ENCODE measurements around the gene MATR3.
"Not testable (repeated sequence)": the region's sequence is repeated elsewhere in the genome, so short reads cannot be mapped to it uniquely, and the experiment has no call there.

The MATR3 gene

GRCh38 chr5:139340051-139340450 lies 46.5 kb downstream of the MATR3 start:
- Mint-ChIP-seq H3K27me3 (ENCODE audit: low read depth) (no peaks in the 10 kb centered on the region), H3K9me3 (no peaks in the 10 kb centered on the region), H3K4me3 (no peak overlapping the region), H3K36me3 (ENCODE audit: low read depth) (peaks cover 17% of the 10 kb centered on the region), H3K4me1 (ENCODE audit: low read depth) (peaks cover 28% of the 10 kb centered on the region), H3K27ac (no peak overlapping the region)
- DNase-seq (ENCODE audit: low spot score) = no peak

GRCh38 chr5:139341187-139341688 lies 47.7 kb downstream of the MATR3 start:
- no peaks in the 10 kb centered on the region for H3K9me3 Mint-ChIP-seq
- peak overlapping the region; percentile 96 for H3K4me3 Mint-ChIP-seq
- peak overlapping the region; percentile 99 for H3K27ac Mint-ChIP-seq
- no peak for DNase-seq (ENCODE audit: low spot score)
- H3K36me3 Mint-ChIP-seq (ENCODE audit: low read depth) = peaks cover 21% of the 10 kb centered on the region
- H3K27me3 Mint-ChIP-seq (ENCODE audit: low read depth) = no peaks in the 10 kb centered on the region
- H3K4me1 Mint-ChIP-seq (ENCODE audit: low read depth) = peaks cover 33% of the 10 kb centered on the region

- H3K36me3 Mint-ChIP-seq (ENCODE audit: low read depth) = peaks cover 22% of the 10 kb centered on the region
- H3K9me3 Mint-ChIP-seq = no peaks in the 10 kb centered on the region
- peak within 1 kb of the TSS; percentile 99 for H3K27ac Mint-ChIP-seq
- H3K4me1 Mint-ChIP-seq (ENCODE audit: low read depth) = peaks cover 33% of the 10 kb centered on the region
- DNase-seq (ENCODE audit: low spot score) = peak; percentile 96
- peak within 1 kb of the TSS; percentile 96 for H3K4me3 Mint-ChIP-seq
- no peaks in the 10 kb centered on the region for H3K27me3 Mint-ChIP-seq (ENCODE audit: low read depth)
Measured at GRCh38 chr5:139341689-139342422, 48.3 kb downstream of the MATR3 start, which contains the start of gene PAIP2. Gene PAIP2, plus strand, starts transcription at chr5:139341854. Its CDS starts 21,931 bp downstream, at chr5:139363785.

- H3K36me3 Mint-ChIP-seq (ENCODE audit: low read depth) = peaks cover 26% of the 10 kb centered on the region
- peak overlapping the region; percentile 99 for H3K27ac Mint-ChIP-seq
- H3K4me3 Mint-ChIP-seq = peak overlapping the region; percentile 96
- no peak for DNase-seq (ENCODE audit: low spot score)
- peaks cover 33% of the 10 kb centered on the region for H3K4me1 Mint-ChIP-seq (ENCODE audit: low read depth)
- no peaks in the 10 kb centered on the region for H3K9me3 Mint-ChIP-seq
- H3K27me3 Mint-ChIP-seq (ENCODE audit: low read depth) = no peaks in the 10 kb centered on the region
Measured at GRCh38 chr5:139342423-139342723, 48.8 kb downstream of the MATR3 start.

- H3K27me3 Mint-ChIP-seq (ENCODE audit: low read depth) = no peaks in the 10 kb centered on the region
- H3K36me3 Mint-ChIP-seq (ENCODE audit: low read depth) = peaks cover 27% of the 10 kb centered on the region
- peaks cover 33% of the 10 kb centered on the region for H3K4me1 Mint-ChIP-seq (ENCODE audit: low read depth)
- H3K27ac Mint-ChIP-seq = peak overlapping the region; percentile 99
- no peaks in the 10 kb centered on the region for H3K9me3 Mint-ChIP-seq
- H3K4me3 Mint-ChIP-seq = peak overlapping the region; percentile 96
- no peak for DNase-seq (ENCODE audit: low spot score)
Measured at GRCh38 chr5:139343476-139343875, 49.9 kb downstream of the MATR3 start.

- H3K27me3 Mint-ChIP-seq (ENCODE audit: low read depth) = no peaks in the 10 kb centered on the region
- peaks cover 37% of the 10 kb centered on the region for H3K4me1 Mint-ChIP-seq (ENCODE audit: low read depth)
- no peak overlapping the region for H3K27ac Mint-ChIP-seq
- H3K4me3 Mint-ChIP-seq = peak overlapping the region; percentile 45
- H3K36me3 Mint-ChIP-seq (ENCODE audit: low read depth) = peaks cover 30% of the 10 kb centered on the region
- H3K9me3 Mint-ChIP-seq = no peaks in the 10 kb centered on the region
- DNase-seq (ENCODE audit: low spot score) = no peak
Measured at GRCh38 chr5:139344177-139344576, 50.6 kb downstream of the MATR3 start.

- H3K27ac Mint-ChIP-seq; H3K27me3 Mint-ChIP-seq (ENCODE audit: low read depth); H3K9me3 Mint-ChIP-seq; H3K4me3 Mint-ChIP-seq; DNase-seq (ENCODE audit: low spot score): not testable (repeated sequence)
- H3K4me1 Mint-ChIP-seq (ENCODE audit: low read depth) = peaks cover 35% of the 10 kb centered on the region
- peaks cover 30% of the 10 kb centered on the region for H3K36me3 Mint-ChIP-seq (ENCODE audit: low read depth)
Measured at GRCh38 chr5:139345442-139345841, 51.9 kb downstream of the MATR3 start.

- H3K9me3 Mint-ChIP-seq; H3K27me3 Mint-ChIP-seq (ENCODE audit: low read depth); H3K4me3 Mint-ChIP-seq; DNase-seq (ENCODE audit: low spot score); H3K27ac Mint-ChIP-seq: not testable (repeated sequence)
- H3K4me1 Mint-ChIP-seq (ENCODE audit: low read depth) = peaks cover 26% of the 10 kb centered on the region
- peaks cover 28% of the 10 kb centered on the region for H3K36me3 Mint-ChIP-seq (ENCODE audit: low read depth)
Measured at GRCh38 chr5:139347863-139348262, 54.3 kb downstream of the MATR3 start.

GRCh38 chr5:139354186-139354585 lies 60.6 kb downstream of the MATR3 start:
- Mint-ChIP-seq H3K4me3 (no peak overlapping the region), H3K4me1 (ENCODE audit: low read depth) (peaks cover 8% of the 10 kb centered on the region), H3K9me3 (peaks cover 7% of the 10 kb centered on the region), H3K27me3 (ENCODE audit: low read depth) (no peaks in the 10 kb centered on the region), H3K36me3 (ENCODE audit: low read depth) (peaks cover 26% of the 10 kb centered on the region), H3K27ac (peak overlapping the region; percentile 42)
- DNase-seq (ENCODE audit: low spot score) = no peak

GRCh38 chr5:139355900-139356299 lies 62.4 kb downstream of the MATR3 start:
- H3K36me3 Mint-ChIP-seq (ENCODE audit: low read depth) = peaks cover 32% of the 10 kb centered on the region
- not testable (repeated sequence) for DNase-seq (ENCODE audit: low spot score); H3K4me3 Mint-ChIP-seq; H3K27ac Mint-ChIP-seq; H3K4me1 Mint-ChIP-seq (ENCODE audit: low read depth); H3K9me3 Mint-ChIP-seq; H3K27me3 Mint-ChIP-seq (ENCODE audit: low read depth)

- Mint-ChIP-seq H3K36me3 (ENCODE audit: low read depth) (peaks cover 35% of the 10 kb centered on the region), H3K4me1 (ENCODE audit: low read depth) (peaks cover 4% of the 10 kb centered on the region), H3K27me3 (ENCODE audit: low read depth) (no peaks in the 10 kb centered on the region), H3K27ac (no peak overlapping the region), H3K4me3 (no peak overlapping the region), H3K9me3 (peaks cover 7% of the 10 kb centered on the region)
- no peak for DNase-seq (ENCODE audit: low spot score)
Measured at GRCh38 chr5:139358064-139358463, 64.5 kb downstream of the MATR3 start.

GRCh38 chr5:139360384-139360783 lies 66.8 kb downstream of the MATR3 start:
- H3K9me3 Mint-ChIP-seq = no peaks in the 10 kb centered on the region
- no peak for DNase-seq (ENCODE audit: low spot score)
- H3K4me1 Mint-ChIP-seq (ENCODE audit: low read depth) = no peaks in the 10 kb centered on the region
- H3K36me3 Mint-ChIP-seq (ENCODE audit: low read depth) = peaks cover 41% of the 10 kb centered on the region
- no peak overlapping the region for H3K4me3 Mint-ChIP-seq
- no peak overlapping the region for H3K27ac Mint-ChIP-seq
- no peaks in the 10 kb centered on the region for H3K27me3 Mint-ChIP-seq (ENCODE audit: low read depth)

GRCh38 chr5:139361835-139362429 lies 68.4 kb downstream of the MATR3 start:
- peaks cover 49% of the 10 kb centered on the region for H3K36me3 Mint-ChIP-seq (ENCODE audit: low read depth)
- no peak for DNase-seq (ENCODE audit: low spot score)
- H3K4me1 Mint-ChIP-seq (ENCODE audit: low read depth) = no peaks in the 10 kb centered on the region
- H3K9me3 Mint-ChIP-seq = no peaks in the 10 kb centered on the region
- no peak overlapping the region for H3K4me3 Mint-ChIP-seq
- H3K27me3 Mint-ChIP-seq (ENCODE audit: low read depth) = no peaks in the 10 kb centered on the region
- no peak overlapping the region for H3K27ac Mint-ChIP-seq

- no peaks in the 10 kb centered on the region for H3K9me3 Mint-ChIP-seq
- H3K27ac Mint-ChIP-seq = no peak overlapping the region
- no peak overlapping the region for H3K4me3 Mint-ChIP-seq
- peaks cover 45% of the 10 kb centered on the region for H3K36me3 Mint-ChIP-seq (ENCODE audit: low read depth)
- H3K4me1 Mint-ChIP-seq (ENCODE audit: low read depth) = no peaks in the 10 kb centered on the region
- no peak for DNase-seq (ENCODE audit: low spot score)
- H3K27me3 Mint-ChIP-seq (ENCODE audit: low read depth) = no peaks in the 10 kb centered on the region
Measured at GRCh38 chr5:139363937-139364336, 70.4 kb downstream of the MATR3 start.
